Osteoblast (primary cell): ENCODE results near the gene VILL. TPM values are rescaled to one million over a fixed set of nuclear protein-coding genes. Genes with fewer than 3 reads are reported as not detected.

Experiments used
- DNase-seq: peaks from one replicate; pipeline ENCODE4 v3.0.0; 2011; ENCODE audit warnings: low spot score, mixed read lengths; ENCODE audit not compliant: insufficient read length; ENCODE audit errors: missing footprints
- H2AFZ ChIP-seq: 2 replicates; pipeline ENCODE4 v1.6.0; 2011; ENCODE audit warnings: mild to moderate bottlenecking, low read length
- H3K27ac ChIP-seq: 2 replicates; pipeline ENCODE4 v1.5.1; 2011; ENCODE audit warnings: mild to moderate bottlenecking, low read depth, low read length, moderate library complexity
- H3K27me3 ChIP-seq: 2 replicates; pipeline ENCODE4 v1.6.0; 2012; ENCODE audit warnings: mild to moderate bottlenecking, control low read depth, inconsistent platforms, low read length, moderate library complexity; ENCODE audit not compliant: insufficient read depth
- H3K36me3 ChIP-seq: 2 replicates; pipeline ENCODE4 v1.5.1; 2011; ENCODE audit warnings: mild to moderate bottlenecking, low read length, control low read depth, moderate library complexity; ENCODE audit not compliant: insufficient read depth
- H3K4me1 ChIP-seq: 2 replicates; pipeline ENCODE4 v1.5.1; 2011; ENCODE audit warnings: mild to moderate bottlenecking, low read length, control low read depth, moderate library complexity; ENCODE audit not compliant: insufficient read depth
- H3K4me2 ChIP-seq: 2 replicates; pipeline ENCODE4 v1.6.0; 2011; ENCODE audit warnings: mild to moderate bottlenecking, low read length; ENCODE audit not compliant: insufficient read depth
- H3K4me3 ChIP-seq: fragments of 200-600 bp; sonication (generic); 3 replicates; pipeline ENCODE4 v1.5.1; 2012; ENCODE audit warnings: mild to moderate bottlenecking, low read length, inconsistent platforms; ENCODE audit not compliant: insufficient read depth
- H3K79me2 ChIP-seq: 2 replicates; pipeline ENCODE4 v1.6.0; 2012; ENCODE audit warnings: mild to moderate bottlenecking, low read length, control low read depth, inconsistent platforms; ENCODE audit not compliant: insufficient read depth
- H3K9me3 ChIP-seq: 2 replicates; pipeline ENCODE4 v1.5.1; 2011; ENCODE audit warnings: low read depth, low read length, control low read depth
- H4K20me1 ChIP-seq: 2 replicates; pipeline ENCODE4 v1.6.0; 2012; ENCODE audit warnings: mild to moderate bottlenecking, low read length, control low read depth; ENCODE audit not compliant: insufficient read depth
- total RNA-seq: library from RNA; depleted of rRNA; stranded (reverse); fragments of >200 nt; gene quantifications from 2 replicates; pipeline ENCODE4 v1.2.3, GENCODE V29; 2012
- TF ChIP-seq, protein P1 (sequence below): IDR thresholded peaks from 2 replicates; pipeline ENCODE4 v1.5.1; 2011; ENCODE audit warnings: mild to moderate bottlenecking, low read depth, low read length, moderate library complexity; ENCODE audit errors: extremely low read depth

Gene VILL
- total RNA-seq, 1 donor = 7.6 TPM

GRCh38 chr3:37994639-37994972, 4.0 kb downstream of the VILL start:
- no peaks in the 10 kb centered on the region for H3K27me3 ChIP-seq
- H3K4me1 ChIP-seq = peaks cover 18% of the 10 kb centered on the region
- TF ChIP-seq, protein P1, sequence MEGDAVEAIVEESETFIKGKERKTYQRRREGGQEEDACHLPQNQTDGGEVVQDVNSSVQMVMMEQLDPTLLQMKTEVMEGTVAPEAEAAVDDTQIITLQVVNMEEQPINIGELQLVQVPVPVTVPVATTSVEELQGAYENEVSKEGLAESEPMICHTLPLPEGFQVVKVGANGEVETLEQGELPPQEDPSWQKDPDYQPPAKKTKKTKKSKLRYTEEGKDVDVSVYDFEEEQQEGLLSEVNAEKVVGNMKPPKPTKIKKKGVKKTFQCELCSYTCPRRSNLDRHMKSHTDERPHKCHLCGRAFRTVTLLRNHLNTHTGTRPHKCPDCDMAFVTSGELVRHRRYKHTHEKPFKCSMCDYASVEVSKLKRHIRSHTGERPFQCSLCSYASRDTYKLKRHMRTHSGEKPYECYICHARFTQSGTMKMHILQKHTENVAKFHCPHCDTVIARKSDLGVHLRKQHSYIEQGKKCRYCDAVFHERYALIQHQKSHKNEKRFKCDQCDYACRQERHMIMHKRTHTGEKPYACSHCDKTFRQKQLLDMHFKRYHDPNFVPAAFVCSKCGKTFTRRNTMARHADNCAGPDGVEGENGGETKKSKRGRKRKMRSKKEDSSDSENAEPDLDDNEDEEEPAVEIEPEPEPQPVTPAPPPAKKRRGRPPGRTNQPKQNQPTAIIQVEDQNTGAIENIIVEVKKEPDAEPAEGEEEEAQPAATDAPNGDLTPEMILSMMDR = no peak
- no peaks in the 10 kb centered on the region for H3K9me3 ChIP-seq
- peaks cover 4% of the 10 kb centered on the region for H3K36me3 ChIP-seq
- H3K4me2 ChIP-seq = peak overlapping the region; percentile 93
- H3K4me3 ChIP-seq = peak overlapping the region; percentile 85
- no peak for DNase-seq
- H2AFZ ChIP-seq = peak overlapping the region; percentile 99
- no peaks in the 10 kb centered on the region for H4K20me1 ChIP-seq
- H3K27ac ChIP-seq = peak overlapping the region; percentile 81
- H3K79me2 ChIP-seq = no peaks in the 10 kb centered on the region

DNA sequence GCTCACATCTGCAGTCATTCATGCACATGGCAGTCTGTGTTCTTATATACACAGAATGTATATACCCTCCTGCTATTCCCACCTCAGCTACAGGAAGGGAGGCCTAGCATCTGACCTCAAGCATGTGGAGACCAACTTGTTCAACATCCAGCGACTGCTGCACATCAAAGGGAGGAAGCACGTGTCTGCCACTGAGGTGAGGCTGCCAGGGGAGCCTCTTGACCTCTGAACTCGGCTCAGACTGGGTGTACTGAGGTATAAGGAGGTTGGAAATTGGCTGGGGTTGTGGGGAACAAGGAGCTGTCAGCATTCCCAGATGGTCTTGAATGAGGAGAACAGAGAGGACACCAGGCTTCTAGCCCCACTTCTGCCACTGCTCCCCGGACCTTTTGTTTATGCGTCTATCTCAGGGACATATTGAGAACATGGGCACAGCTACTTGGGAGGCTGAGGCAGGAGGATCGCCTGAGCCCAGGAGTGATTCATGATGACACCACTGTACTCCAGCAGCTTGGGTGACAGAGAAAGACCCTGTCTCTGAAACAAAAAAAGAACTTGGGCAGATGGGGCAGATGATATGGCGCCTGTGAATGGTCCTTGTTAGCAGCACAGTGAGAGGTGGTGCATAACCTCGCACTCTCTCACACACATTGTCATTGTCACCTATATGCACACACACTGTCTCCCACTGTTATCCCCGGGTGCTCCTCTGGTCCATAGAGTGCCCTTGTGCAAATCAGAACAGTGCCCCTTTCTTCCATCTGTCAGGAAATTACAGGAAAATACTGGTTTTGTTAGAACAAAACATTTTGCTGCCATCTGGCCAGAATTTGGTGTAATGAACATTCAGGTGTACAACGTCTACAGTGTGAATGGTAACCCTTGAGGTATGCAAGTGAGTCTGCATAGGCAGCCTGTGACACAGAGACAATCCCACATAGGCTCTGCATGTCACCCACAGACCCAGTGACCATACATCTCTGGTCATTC, 5.4 kb downstream of the VILL start:
- Histone ChIP-seq H3K4me2 (no peak overlapping the region), H2AFZ (no peak overlapping the region), H3K27me3 (no peaks in the 10 kb centered on the region), H4K20me1 (no peaks in the 10 kb centered on the region), H3K79me2 (no peaks in the 10 kb centered on the region), H3K4me1 (peaks cover 18% of the 10 kb centered on the region), H3K27ac (no peak overlapping the region), H3K9me3 (no peaks in the 10 kb centered on the region), H3K4me3 (no peak overlapping the region), H3K36me3 (peaks cover 4% of the 10 kb centered on the region)
- peak; percentile 75 for DNase-seq
- TF ChIP-seq, protein P1 = no peak

- no peaks in the 10 kb centered on the region for H3K27me3 ChIP-seq
- H2AFZ ChIP-seq = no peak overlapping the region
- H3K36me3 ChIP-seq = peaks cover 4% of the 10 kb centered on the region
- no peaks in the 10 kb centered on the region for H3K9me3 ChIP-seq
- H3K27ac ChIP-seq = no peak overlapping the region
- no peak overlapping the region for H3K4me2 ChIP-seq
- no peak overlapping the region for H3K4me3 ChIP-seq
- peaks cover 18% of the 10 kb centered on the region for H3K4me1 ChIP-seq
- peak; percentile 97 for DNase-seq
- no peaks in the 10 kb centered on the region for H4K20me1 ChIP-seq
- TF ChIP-seq, protein P1 = peak; percentile 98
- no peaks in the 10 kb centered on the region for H3K79me2 ChIP-seq
Measured at GRCh38 chr3:37996785-37997301, 6.3 kb downstream of the VILL start.

DNA sequence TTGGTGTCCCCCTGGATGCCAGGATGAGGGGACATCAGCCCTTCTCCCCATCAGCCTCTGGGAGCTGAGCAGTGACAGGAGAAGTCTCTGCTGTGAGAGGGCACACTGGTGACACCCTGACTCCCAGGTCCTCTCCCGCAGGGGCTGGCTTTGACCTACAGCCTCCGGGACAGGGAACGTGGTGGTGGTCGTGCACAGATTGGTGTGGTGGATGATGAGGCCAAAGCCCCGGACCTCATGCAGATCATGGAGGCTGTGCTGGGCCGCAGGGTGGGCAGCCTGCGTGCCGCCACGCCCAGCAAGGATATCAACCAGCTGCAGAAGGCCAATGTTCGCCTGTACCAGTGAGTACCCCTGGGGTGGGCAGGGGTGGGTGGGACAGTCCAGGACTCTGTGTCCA, 6.8 kb downstream of the VILL start:
- Histone ChIP-seq H2AFZ (no peak overlapping the region), H4K20me1 (no peaks in the 10 kb centered on the region), H3K9me3 (no peaks in the 10 kb centered on the region), H3K4me1 (peaks cover 18% of the 10 kb centered on the region), H3K36me3 (peaks cover 4% of the 10 kb centered on the region), H3K4me3 (no peak overlapping the region), H3K27ac (no peak overlapping the region), H3K79me2 (no peaks in the 10 kb centered on the region), H3K4me2 (no peak overlapping the region), H3K27me3 (no peaks in the 10 kb centered on the region)
- peak; percentile 22 for DNase-seq
- TF ChIP-seq, protein P1 = no peak
